SJCRH30 (cell line): ENCODE measurements around the gene SPRR1A. TPM values are rescaled to one million over a fixed set of nuclear protein-coding genes. Genes with fewer than 3 reads are reported as not detected.
"Not testable (repeated sequence)": the region's sequence is repeated elsewhere in the genome, so short reads cannot be mapped to it uniquely, and the experiment has no call there.

Source experiments
- DNase-seq, 2 experiments: peaks; one replicate each; pipeline ENCODE4 v3.0.0-alpha.2; 2015 to 2020
- H3K27ac ChIP-seq: fragments of 250-450 bp; sonication (Bioruptor Pico); 2 replicates; pipeline ENCODE4 v1.5.1; 2020; ENCODE audit warnings: mild to moderate bottlenecking, moderate library complexity
- H3K27me3 ChIP-seq: fragments of 250-450 bp; sonication (Bioruptor Pico); 2 replicates; pipeline ENCODE4 v1.5.1; 2020; ENCODE audit warnings: mild to moderate bottlenecking, moderate library complexity
- H3K36me3 ChIP-seq: fragments of 250-450 bp; sonication (Bioruptor Pico); 2 replicates; pipeline ENCODE4 v1.5.1; 2020; ENCODE audit warnings: mild to moderate bottlenecking, moderate library complexity
- H3K4me1 ChIP-seq: fragments of 250-450 bp; sonication (Bioruptor Pico); 2 replicates; pipeline ENCODE4 v1.5.1; 2020; ENCODE audit warnings: mild to moderate bottlenecking, moderate library complexity
- H3K4me3 ChIP-seq: fragments of 250-450 bp; sonication (Bioruptor Pico); 2 replicates; pipeline ENCODE4 v1.5.1; 2020; ENCODE audit warnings: mild to moderate bottlenecking, moderate library complexity
- H3K9me3 ChIP-seq: fragments of 250-450 bp; sonication (Bioruptor Pico); replicated peaks from 2 replicates; pipeline ENCODE4 v1.5.1; 2020; ENCODE audit warnings: mild to moderate bottlenecking, moderate library complexity
- total RNA-seq: library from RNA; depleted of rRNA; stranded (reverse); fragments of >200 nt; shearing (Covaris generic); gene quantifications from 2 replicates; pipeline ENCODE4 v1.2.3, GENCODE V29; 2014

The SPRR1A gene
- total RNA-seq, 1 experiment from 2014 or later: not detected

DNA sequence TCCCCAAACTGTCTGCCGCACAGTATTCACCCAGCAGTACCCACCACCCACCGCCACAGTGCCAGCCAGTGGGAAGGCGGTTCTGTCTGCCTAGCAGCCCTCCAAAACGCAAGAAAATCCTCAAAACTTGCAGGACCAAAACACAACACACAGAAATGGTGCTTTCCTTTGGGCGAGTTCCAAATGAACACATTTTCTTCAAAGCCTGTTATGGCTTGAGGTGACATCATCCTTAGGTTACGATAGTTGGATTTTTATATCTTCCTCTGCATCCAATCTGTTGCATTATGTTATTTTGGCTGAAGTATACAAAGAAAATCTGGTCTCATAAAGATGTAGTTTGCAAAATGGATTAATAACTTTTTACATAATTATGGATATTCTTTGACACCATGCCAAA lies 9.3 kb downstream of the SPRR1A start:
- Histone ChIP-seq H3K27ac (no peak overlapping the region), H3K4me1 (no peaks in the 10 kb centered on the region)
- DNase-seq: no peak

DNA sequence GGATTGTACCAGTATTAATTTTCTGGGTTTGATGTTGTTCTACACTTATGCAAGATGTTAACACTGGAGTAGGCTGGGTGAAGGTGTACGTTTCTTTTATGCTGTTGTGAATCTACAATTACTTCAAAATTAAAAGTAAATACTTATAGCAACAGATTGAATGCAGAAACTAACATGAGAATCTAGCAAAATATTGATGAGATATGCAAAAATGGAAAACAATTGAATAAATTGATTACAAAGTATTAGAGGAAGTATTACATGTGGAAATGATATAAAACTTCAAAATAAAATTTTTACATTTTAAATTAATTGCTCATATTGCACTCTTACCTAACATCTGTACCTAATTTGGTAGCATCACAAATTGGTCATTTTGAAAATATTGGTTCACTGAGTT lies 12.0 kb downstream of the SPRR1A start:
- no peak overlapping the region for H3K27ac ChIP-seq
- H3K4me1 ChIP-seq: no peaks in the 10 kb centered on the region
- no peak for DNase-seq
- no peaks in the 10 kb centered on the region for H3K9me3 ChIP-seq
- no peaks in the 10 kb centered on the region for H3K27me3 ChIP-seq
- no peaks in the 10 kb centered on the region for H3K36me3 ChIP-seq
- H3K4me3 ChIP-seq: no peak overlapping the region

More for the DNA sequence above, 9.3 kb downstream of the SPRR1A start:
- no peaks in the 10 kb centered on the region for H3K9me3 ChIP-seq
- H3K4me3 ChIP-seq: no peak overlapping the region
- 0 out of 2 replicates have a peak, but pooled peaks cover 3% of the 10 kb centered on the region for H3K27me3 ChIP-seq
- H3K36me3 ChIP-seq: no peaks in the 10 kb centered on the region

DNA sequence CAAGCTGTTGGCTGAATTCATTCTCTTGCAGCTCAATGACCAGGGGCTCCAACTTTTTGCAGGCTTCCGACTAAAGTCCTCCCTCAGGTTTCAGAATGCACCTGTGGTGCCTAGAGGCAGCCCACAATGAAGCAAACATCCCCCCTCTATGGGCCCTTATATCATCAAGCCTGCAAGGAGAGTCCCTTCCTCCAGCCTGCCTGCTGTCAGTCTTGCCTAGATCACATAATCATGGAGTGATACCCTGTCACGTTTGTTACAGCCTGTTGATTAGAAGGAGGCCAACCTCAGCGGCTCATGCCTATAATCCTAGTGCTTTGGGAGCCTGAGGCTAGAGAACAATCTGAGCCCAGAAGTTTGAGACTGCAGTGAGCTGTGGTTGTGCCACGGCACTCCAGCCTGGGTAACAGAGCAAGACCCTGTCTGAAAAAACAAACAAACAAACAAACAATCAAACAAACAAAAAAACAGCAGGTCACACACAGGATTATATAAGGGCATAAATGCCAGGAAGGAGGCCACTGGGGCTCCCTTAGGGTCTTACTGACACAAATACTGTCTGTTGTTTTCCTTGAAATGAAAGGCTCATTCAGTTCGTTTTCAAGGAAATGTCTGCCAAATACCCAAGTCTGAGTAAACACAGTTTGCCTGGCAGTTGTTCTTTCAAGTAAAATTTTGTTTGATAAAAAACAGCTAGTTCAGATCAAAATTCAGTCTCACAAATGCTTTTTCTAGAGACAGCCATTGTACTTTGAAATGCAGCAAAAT lies 12.9 kb downstream of the SPRR1A start:
- H3K27me3 ChIP-seq: no peaks in the 10 kb centered on the region

DNA sequence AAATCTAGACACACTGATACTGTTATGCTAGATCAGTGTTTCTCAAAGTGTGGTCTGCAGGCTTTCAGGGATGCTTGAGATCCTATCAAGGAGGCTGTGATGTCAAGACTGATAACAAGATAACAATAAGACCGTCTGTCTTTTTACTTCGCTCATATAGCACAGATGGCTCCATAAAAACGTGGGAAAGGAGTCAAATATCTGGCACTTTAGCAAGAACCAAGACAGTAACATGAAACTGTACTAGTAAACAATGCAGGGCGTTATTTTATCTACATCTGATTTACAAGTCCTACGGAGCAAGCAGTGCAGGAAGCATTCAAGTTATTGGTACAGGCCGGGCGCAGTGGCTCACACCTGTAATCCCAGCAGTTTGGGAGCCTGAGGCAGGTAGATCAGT lies 14.0 kb downstream of the SPRR1A start:
- no peaks in the 10 kb centered on the region for H3K4me1 ChIP-seq
- DNase-seq: no peak
- no peaks in the 10 kb centered on the region for H3K36me3 ChIP-seq
- H3K4me3 ChIP-seq: no peak overlapping the region
- no peak overlapping the region for H3K27ac ChIP-seq
- H3K27me3 ChIP-seq: no peaks in the 10 kb centered on the region
- no peaks in the 10 kb centered on the region for H3K9me3 ChIP-seq

More for the DNA sequence above, 12.9 kb downstream of the SPRR1A start:
- Histone ChIP-seq H3K9me3 (no peaks in the 10 kb centered on the region), H3K4me3 (no peak overlapping the region), H3K27ac (no peak overlapping the region), H3K4me1 (no peaks in the 10 kb centered on the region), H3K36me3 (no peaks in the 10 kb centered on the region)
- no peak for DNase-seq

DNA sequence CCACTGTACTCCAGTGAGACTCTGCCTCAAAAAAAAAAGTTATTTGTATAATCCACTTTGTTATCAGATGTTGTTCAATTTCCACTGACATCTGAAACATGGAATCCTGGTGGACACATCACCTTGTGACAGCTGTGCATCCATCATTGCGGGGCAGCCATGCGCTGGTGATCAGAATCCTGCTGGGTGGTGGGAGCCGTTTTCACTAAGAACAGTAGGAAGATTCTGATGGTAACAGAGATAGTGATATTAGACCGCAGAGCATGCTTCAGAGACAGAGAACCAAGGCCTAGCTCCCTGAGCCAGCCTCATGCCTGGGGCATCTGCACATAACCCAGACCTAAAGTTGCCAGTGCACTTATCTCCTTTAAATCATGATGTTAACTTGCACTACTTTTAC lies 14.6 kb downstream of the SPRR1A start:
- no peak overlapping the region for H3K4me3 ChIP-seq
- no peaks in the 10 kb centered on the region for H3K9me3 ChIP-seq
- H3K4me1 ChIP-seq: no peaks in the 10 kb centered on the region
- H3K36me3 ChIP-seq: no peaks in the 10 kb centered on the region
- H3K27me3 ChIP-seq: no peaks in the 10 kb centered on the region
- no peak overlapping the region for H3K27ac ChIP-seq
- DNase-seq: no peak

DNA sequence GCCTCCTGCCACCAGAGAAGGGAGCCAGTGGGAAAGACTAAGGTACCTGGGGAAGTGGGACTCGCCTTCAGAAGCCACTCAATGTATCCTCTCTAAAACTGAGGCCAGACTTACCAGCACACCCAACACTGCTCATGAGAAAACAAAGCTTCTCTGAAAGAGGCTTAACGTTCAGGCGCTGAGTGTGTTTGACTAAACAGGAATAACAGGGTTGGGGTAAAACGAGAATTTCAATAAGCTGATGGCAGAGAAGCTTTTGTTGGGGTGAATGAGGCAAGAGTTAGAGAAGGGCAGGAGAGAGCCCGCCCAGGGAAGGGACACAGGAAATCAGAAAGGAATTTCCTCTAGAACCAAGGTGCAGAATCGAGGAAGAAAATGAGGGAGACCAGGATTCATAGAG lies 15.9 kb downstream of the SPRR1A start:
- Histone ChIP-seq H3K27ac (no peak overlapping the region), H3K4me3 (no peak overlapping the region), H3K36me3 (no peaks in the 10 kb centered on the region), H3K27me3 (no peaks in the 10 kb centered on the region), H3K4me1 (no peaks in the 10 kb centered on the region), H3K9me3 (no peaks in the 10 kb centered on the region)
- DNase-seq: no peak

DNA sequence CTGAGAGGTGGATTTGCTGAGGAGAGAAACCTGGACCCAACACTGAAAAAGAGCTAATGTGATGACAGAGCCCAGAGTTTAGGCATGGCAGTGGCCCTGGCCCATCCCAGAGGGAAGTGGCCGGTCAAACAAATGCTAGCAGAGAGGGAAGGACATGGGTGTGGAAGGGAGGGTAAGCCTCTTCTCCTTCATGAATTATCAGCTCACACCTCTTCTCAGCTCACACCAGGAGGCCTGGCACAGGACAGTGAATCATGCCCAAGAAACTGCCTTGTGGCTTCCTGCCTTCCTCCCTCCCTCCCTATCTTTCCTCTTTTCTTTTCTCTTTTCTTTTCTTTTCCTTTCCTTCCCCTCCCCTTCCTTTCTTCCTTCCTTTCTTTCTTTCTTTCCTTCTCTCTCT lies 16.4 kb downstream of the SPRR1A start:
- no peak for DNase-seq
- H3K36me3 ChIP-seq: no peaks in the 10 kb centered on the region

DNA sequence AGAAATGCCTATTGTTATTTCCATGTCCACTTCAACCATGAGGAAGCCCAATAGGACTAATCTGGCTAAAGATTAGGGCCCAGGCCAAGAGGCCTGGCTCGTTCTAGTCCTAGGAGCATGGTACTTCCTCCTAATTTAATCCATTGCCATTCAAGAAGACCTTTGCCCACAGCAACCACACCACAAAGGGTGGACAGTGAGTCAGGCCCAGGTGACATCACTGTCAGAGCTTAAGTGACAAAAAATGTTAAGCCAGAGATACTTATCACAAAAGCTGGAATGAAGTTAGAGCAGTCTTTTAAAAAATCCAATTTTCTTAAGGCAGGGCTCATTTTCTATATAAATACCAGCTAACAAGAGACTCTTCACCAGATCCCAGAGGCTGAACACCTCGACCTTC lies 17.5 kb downstream of the SPRR1A start, which contains the start of gene SPRR3:
TSS of gene SPRR3 (plus strand) at position 368 of the 400 bp plus-strand sequence. CDS start 1,272 bp downstream, outside the sequence.
- no peak for DNase-seq
- H3K27me3 ChIP-seq: no peaks in the 10 kb centered on the region

More for the DNA sequence above, 16.4 kb downstream of the SPRR1A start:
- H3K4me3 ChIP-seq: no peak overlapping the region
- H3K4me1 ChIP-seq: no peaks in the 10 kb centered on the region
- no peaks in the 10 kb centered on the region for H3K27me3 ChIP-seq
- no peaks in the 10 kb centered on the region for H3K9me3 ChIP-seq
- no peak overlapping the region for H3K27ac ChIP-seq

DNA sequence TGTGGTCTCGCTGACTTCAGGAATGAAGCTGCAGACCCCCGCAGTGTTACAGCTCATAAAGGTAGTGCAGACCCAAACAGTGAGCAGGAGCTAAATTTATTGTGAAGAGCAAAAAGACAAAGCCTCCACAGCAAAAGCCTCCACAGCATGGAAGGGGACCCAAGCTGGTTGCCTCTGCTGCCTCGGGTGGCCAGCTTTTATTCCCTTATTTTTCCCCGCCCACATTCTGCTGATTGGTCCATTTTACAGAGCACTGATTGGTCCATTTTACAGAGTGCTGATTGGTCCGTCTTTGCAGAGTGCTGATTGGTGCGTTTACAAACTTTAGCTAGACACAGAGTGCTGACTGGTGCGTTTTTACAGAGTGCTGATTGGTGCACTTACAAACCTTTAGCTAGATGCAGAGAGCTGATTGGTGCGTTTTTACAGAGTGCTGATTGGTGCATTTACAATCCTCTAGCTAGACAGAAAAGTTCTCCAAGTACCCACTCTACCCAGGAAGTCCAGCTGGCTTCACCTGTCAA lies 27.4 kb downstream of the SPRR1A start:
- not testable (repeated sequence) for H3K4me3 ChIP-seq, H3K27ac ChIP-seq, H3K9me3 ChIP-seq, DNase-seq, H3K4me1 ChIP-seq, H3K27me3 ChIP-seq, H3K36me3 ChIP-seq

More for the DNA sequence above, 17.5 kb downstream of the SPRR1A start, which contains the start of gene SPRR3:
- H3K9me3 ChIP-seq: no peaks in the 10 kb centered on the region
- H3K27ac ChIP-seq: no peak within 1 kb of the TSS
- no peaks in the 10 kb centered on the region for H3K4me1 ChIP-seq
- H3K36me3 ChIP-seq: no peaks in the 10 kb centered on the region
- no peak within 1 kb of the TSS for H3K4me3 ChIP-seq

DNA sequence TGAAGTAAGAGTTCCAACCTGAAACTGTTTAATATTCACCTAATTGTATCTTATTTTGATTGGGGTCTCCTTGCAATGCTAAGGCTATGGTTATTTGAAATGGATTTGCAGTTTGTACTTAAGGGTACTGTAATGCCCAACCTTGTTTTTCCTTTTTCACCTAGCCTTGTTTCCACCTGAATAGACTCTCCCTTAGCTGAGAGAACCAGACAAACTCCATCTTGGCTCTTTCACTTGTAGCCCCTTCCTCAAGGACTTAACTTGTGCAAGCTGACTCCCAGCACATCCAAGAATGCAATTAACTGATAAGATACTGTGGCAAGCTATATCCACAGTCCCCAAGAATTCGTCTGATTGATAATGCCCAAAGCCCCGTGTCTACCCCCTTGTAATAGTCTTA lies 37.9 kb downstream of the SPRR1A start:
- not testable (repeated sequence) for H3K9me3 ChIP-seq, H3K27ac ChIP-seq, H3K4me1 ChIP-seq, H3K4me3 ChIP-seq, DNase-seq, H3K36me3 ChIP-seq, H3K27me3 ChIP-seq

DNA sequence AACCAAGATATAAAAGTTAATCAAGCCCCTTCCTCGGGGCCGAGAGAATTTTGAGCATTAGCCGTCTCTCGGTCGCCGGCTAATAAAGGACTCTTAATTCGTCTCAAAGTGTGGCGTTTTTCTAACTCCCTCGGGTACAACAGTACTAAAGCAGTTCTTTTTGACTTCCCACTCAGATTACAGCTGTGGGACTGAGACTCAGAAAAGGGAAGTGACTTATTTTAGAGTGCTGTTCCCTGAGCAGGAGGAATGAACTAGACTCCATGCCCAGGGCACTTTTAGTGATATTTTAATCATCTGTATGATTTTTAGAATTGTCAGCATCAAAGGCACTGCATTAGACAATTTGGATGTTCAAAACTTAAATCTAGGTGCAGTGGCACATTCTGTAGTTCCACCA lies 38.5 kb downstream of the SPRR1A start:
- DNase-seq, H3K36me3 ChIP-seq, H3K4me1 ChIP-seq, H3K27ac ChIP-seq, H3K4me3 ChIP-seq, H3K9me3 ChIP-seq, H3K27me3 ChIP-seq: not testable (repeated sequence)

DNA sequence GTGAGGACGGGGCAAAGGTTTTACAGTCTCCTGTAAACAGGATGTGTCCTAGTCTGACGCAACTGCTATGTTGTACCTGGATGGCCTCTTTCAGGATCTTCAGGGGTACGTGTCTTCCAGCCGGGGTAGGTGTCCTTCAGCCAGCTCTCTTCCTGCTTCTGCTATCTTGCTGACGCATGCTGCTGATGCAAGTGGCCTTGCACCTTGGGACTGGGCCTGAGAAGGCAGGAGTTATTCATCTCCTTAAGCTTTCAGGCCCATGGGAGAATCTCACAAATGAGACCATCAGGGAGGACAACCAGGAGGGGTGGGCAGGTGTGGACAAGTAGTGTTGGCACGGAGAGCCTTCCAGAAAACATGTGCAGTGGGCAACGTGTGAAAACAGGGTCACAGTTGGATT lies 39.2 kb downstream of the SPRR1A start:
- Histone ChIP-seq H3K27ac (no peak overlapping the region), H3K9me3 (no peaks in the 10 kb centered on the region), H3K27me3 (no peaks in the 10 kb centered on the region), H3K4me1 (no peaks in the 10 kb centered on the region), H3K4me3 (no peak overlapping the region), H3K36me3 (no peaks in the 10 kb centered on the region)
- no peak for DNase-seq

DNA sequence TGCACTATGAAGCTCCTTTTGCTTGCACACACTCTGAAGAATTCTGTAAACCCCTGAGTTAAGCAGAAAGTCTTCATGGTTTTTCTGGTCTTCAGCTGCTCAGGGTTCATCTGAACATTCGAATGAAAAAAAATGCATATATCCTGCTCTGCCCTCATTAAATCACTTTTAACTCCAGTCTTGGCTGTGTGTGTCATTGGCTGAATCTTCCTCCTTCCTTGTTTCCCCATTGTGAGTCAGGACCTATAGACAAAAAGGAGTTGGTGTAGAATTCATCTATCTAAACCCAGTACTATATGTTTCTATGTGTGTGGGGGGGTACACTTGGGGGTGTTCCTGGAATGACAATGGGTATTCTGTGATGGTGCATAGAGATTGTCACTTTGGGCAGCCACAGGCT lies 40.5 kb downstream of the SPRR1A start:
- Histone ChIP-seq H3K4me1 (no peaks in the 10 kb centered on the region), H3K27ac (no peak overlapping the region), H3K27me3 (no peaks in the 10 kb centered on the region), H3K9me3 (no peaks in the 10 kb centered on the region), H3K36me3 (no peaks in the 10 kb centered on the region), H3K4me3 (no peak overlapping the region)
- no peak for DNase-seq

DNA sequence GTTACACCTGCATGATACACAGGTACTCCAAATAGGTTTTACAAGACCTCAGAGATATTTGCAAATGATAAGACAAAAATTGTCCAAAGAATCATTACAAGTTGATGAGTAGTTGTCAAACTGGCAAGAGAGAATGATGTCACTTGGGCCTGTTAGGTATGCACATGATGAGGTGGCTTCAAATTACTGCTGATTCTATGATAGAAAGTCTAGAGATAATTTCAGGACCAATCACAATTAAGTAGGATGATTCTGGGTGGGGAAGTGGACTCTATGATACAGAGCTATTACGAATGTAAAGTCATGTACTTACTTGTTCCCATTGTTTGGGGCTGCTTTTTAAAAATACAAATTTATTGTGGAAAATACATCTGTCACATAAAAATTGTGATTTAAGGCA lies 41.9 kb downstream of the SPRR1A start:
- H3K9me3 ChIP-seq: no peaks in the 10 kb centered on the region

DNA sequence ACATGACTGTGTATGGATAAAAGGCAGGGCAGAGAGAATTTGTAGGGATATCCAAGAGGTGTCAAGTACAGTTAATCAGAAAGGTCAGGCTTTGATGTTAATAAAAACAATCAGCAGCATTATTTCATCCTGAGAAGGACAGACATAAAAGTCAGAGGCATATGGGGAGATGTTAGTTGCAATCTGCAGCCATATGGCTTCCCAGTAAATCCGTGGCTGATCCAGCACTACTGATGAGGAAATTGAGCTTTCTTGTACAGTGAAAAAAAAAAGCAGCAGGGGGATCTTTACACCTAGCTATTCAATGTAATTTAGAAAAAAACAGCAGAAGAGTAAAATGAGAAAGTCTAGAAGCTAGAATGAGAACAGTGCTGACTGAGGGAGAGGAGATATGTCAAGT lies 44.9 kb downstream of the SPRR1A start:
- H3K9me3 ChIP-seq: no peaks in the 10 kb centered on the region
- no peaks in the 10 kb centered on the region for H3K4me1 ChIP-seq
- no peak for DNase-seq
- H3K4me3 ChIP-seq: no peak overlapping the region
- H3K27ac ChIP-seq: no peak overlapping the region
- H3K27me3 ChIP-seq: no peaks in the 10 kb centered on the region
- no peaks in the 10 kb centered on the region for H3K36me3 ChIP-seq

More for the DNA sequence above, 41.9 kb downstream of the SPRR1A start:
- no peak for DNase-seq
- H3K27me3 ChIP-seq: no peaks in the 10 kb centered on the region
- H3K4me3 ChIP-seq: no peak overlapping the region
- no peaks in the 10 kb centered on the region for H3K4me1 ChIP-seq
- H3K36me3 ChIP-seq: no peaks in the 10 kb centered on the region
- no peak overlapping the region for H3K27ac ChIP-seq

DNA sequence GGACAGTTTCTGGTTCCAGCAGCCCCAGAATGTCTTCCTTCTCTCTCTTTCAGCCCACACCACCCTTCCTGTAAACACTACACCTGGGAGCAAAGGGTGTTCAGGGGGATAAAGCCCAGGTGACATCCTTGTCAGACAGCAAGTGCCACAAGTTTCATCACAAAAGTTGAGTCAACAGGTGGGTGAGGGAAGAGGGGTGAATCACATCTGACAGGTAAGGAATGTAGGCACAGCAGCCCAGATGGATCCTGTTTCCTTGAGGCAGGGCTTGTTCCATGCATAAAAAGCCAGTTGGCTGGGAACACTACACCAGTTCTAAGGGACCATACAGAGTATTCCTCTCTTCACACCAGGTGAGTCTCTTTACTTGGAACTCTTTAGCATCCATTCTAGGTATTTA lies 47.0 kb downstream of the SPRR1A start, which contains the start of gene SPRR1B:
TSS of gene SPRR1B (plus strand) at position 309 of the 400 bp plus-strand sequence. CDS start 1,143 bp downstream, outside the sequence.
- DNase-seq: no peak
- Histone ChIP-seq H3K4me3 (no peak within 1 kb of the TSS), H3K27ac (no peak within 1 kb of the TSS), H3K36me3 (no peaks in the 10 kb centered on the region), H3K27me3 (no peaks in the 10 kb centered on the region), H3K4me1 (no peaks in the 10 kb centered on the region), H3K9me3 (no peaks in the 10 kb centered on the region)
